ENCODE measurements around the gene CHMP5. TPM values are rescaled to one million over a fixed set of nuclear protein-coding genes. Genes with fewer than 3 reads are reported as not detected.
A peak's percentile ranks its signal among the peaks of the same experiment; 100 is the strongest.

The CHMP5 gene
- total and polyA plus RNA-seq, 2 donors (not counting 1 experiment from before 2014, with no cell fraction given) = 108 to 124 TPM

DNA sequence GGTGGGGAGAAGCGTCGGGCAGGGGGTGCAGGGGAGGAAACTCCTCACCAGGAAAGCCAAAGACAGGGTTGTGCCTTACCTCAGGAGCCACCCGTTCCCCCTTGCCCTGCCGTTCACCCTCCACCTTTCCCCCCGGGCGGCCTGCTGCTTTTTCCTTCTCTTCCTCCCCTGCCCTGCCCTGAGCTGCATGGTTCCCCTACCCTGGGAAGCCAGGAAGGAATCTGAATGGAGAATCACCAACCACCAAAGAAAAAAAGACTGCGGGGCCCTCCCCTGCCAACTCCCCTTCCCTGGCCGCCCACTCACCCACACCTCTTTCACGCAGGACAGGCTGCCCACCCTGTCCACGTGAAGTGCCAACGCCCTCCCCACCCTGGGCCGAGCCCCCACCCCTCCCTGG, 24.6 kb downstream of the CHMP5 start:
- H3K4me1 ChIP-seq (ENCODE audit: control insufficient read depth, extremely low read depth, insufficient read depth, low read length) = peaks cover 3% of the 10 kb centered on the region
- peaks cover 35% of the 10 kb centered on the region for H3K79me2 ChIP-seq (ENCODE audit: control insufficient read depth, insufficient read depth, low read length)
- no peak overlapping the region for H3K4me2 ChIP-seq (ENCODE audit: extremely low read depth, insufficient read depth, low read length)
- peak overlapping the region in 2 of 4 experiments; percentile 12 to 79 for H3K4me3 ChIP-seq (replicated peaks in 1 of 4; ENCODE audit: control extremely low read depth in 1 of 4, insufficient read depth in 1 of 4, low read depth in 3 of 4, low read length in 4 of 4)
- H3K27ac ChIP-seq (ENCODE audit: insufficient read depth, low read length) = peak overlapping the region; percentile 100
- H3K9ac ChIP-seq (ENCODE audit: insufficient read depth, low read length) = peak overlapping the region; percentile 98
- peaks cover under 1% of the 10 kb centered on the region for H3K36me3 ChIP-seq (ENCODE audit: control insufficient read depth, insufficient read depth, low read length)
- H3K27me3 ChIP-seq (ENCODE audit: control insufficient read depth, insufficient read depth, low read length) = no peaks in the 10 kb centered on the region
- H4K20me1 ChIP-seq (ENCODE audit: control insufficient read depth, extremely low read depth, insufficient read depth, low read length) = no peaks in the 10 kb centered on the region
- TF ChIP-seq EZH2 (IDR thresholded peaks at IDR 0.05; ENCODE audit: low read length, missing control alignments) = no peak
- TF ChIP-seq, protein P1, sequence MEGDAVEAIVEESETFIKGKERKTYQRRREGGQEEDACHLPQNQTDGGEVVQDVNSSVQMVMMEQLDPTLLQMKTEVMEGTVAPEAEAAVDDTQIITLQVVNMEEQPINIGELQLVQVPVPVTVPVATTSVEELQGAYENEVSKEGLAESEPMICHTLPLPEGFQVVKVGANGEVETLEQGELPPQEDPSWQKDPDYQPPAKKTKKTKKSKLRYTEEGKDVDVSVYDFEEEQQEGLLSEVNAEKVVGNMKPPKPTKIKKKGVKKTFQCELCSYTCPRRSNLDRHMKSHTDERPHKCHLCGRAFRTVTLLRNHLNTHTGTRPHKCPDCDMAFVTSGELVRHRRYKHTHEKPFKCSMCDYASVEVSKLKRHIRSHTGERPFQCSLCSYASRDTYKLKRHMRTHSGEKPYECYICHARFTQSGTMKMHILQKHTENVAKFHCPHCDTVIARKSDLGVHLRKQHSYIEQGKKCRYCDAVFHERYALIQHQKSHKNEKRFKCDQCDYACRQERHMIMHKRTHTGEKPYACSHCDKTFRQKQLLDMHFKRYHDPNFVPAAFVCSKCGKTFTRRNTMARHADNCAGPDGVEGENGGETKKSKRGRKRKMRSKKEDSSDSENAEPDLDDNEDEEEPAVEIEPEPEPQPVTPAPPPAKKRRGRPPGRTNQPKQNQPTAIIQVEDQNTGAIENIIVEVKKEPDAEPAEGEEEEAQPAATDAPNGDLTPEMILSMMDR (conservative IDR thresholded peaks at IDR 0.05 in 1 of 2, IDR thresholded peaks at IDR 0.05 in 1 of 2; ENCODE audit: low read depth in 1 of 2, low read length in 2 of 2) = no peak
- peak in 1 of 2 donors; percentile 34 for DNase-seq (ENCODE audit: low read depth in 2 of 2)
- H3K9me3 ChIP-seq (ENCODE audit: control insufficient read depth, insufficient read depth, low read depth, low read length) = no peaks in the 10 kb centered on the region
- H2AFZ ChIP-seq (ENCODE audit: low read length) = no peak overlapping the region

DNA sequence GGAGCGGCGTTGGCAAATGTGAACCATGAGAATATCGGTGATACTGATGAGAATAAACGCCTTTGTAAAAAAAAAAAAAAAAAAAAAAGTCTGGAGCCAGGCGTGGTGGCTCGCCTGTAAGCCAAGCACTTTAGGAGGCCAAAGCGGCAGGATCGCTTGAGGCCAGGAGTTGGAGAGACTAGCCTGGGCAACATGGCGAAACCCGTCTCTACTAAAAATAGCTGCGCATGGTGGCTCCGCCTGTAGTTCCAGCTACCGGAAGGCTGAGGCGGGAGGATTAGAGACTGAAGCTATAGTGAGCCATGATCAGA, 25.0 kb downstream of the CHMP5 start:
- no peaks in the 10 kb centered on the region for H3K9me3 ChIP-seq (ENCODE audit: control insufficient read depth, insufficient read depth, low read depth, low read length)
- H3K4me2 ChIP-seq (ENCODE audit: extremely low read depth, insufficient read depth, low read length) = peak overlapping the region; percentile 69
- no peak for DNase-seq (ENCODE audit: low read depth in 2 of 2)
- H3K9ac ChIP-seq (ENCODE audit: insufficient read depth, low read length) = peak overlapping the region; percentile 98
- H4K20me1 ChIP-seq (ENCODE audit: control insufficient read depth, extremely low read depth, insufficient read depth, low read length) = no peaks in the 10 kb centered on the region
- H3K4me1 ChIP-seq (ENCODE audit: control insufficient read depth, extremely low read depth, insufficient read depth, low read length) = peaks cover 3% of the 10 kb centered on the region
- peaks cover 39% of the 10 kb centered on the region for H3K79me2 ChIP-seq (ENCODE audit: control insufficient read depth, insufficient read depth, low read length)
- TF ChIP-seq EZH2 (IDR thresholded peaks at IDR 0.05; ENCODE audit: low read length, missing control alignments) = no peak
- TF ChIP-seq, protein P1 (conservative IDR thresholded peaks at IDR 0.05 in 1 of 2, IDR thresholded peaks at IDR 0.05 in 1 of 2; ENCODE audit: low read depth in 1 of 2, low read length in 2 of 2) = no peak
- H3K36me3 ChIP-seq (ENCODE audit: control insufficient read depth, insufficient read depth, low read length) = peaks cover 4% of the 10 kb centered on the region
- H2AFZ ChIP-seq (ENCODE audit: low read length) = peak overlapping the region; percentile 33
- peak overlapping the region; percentile 60 to 79 (median 75) for H3K4me3 ChIP-seq (replicated peaks in 1 of 4; ENCODE audit: control extremely low read depth in 1 of 4, insufficient read depth in 1 of 4, low read depth in 3 of 4, low read length in 4 of 4)
- H3K27ac ChIP-seq (ENCODE audit: insufficient read depth, low read length) = peak overlapping the region; percentile 100
- H3K27me3 ChIP-seq (ENCODE audit: control insufficient read depth, insufficient read depth, low read length) = no peaks in the 10 kb centered on the region

DNA sequence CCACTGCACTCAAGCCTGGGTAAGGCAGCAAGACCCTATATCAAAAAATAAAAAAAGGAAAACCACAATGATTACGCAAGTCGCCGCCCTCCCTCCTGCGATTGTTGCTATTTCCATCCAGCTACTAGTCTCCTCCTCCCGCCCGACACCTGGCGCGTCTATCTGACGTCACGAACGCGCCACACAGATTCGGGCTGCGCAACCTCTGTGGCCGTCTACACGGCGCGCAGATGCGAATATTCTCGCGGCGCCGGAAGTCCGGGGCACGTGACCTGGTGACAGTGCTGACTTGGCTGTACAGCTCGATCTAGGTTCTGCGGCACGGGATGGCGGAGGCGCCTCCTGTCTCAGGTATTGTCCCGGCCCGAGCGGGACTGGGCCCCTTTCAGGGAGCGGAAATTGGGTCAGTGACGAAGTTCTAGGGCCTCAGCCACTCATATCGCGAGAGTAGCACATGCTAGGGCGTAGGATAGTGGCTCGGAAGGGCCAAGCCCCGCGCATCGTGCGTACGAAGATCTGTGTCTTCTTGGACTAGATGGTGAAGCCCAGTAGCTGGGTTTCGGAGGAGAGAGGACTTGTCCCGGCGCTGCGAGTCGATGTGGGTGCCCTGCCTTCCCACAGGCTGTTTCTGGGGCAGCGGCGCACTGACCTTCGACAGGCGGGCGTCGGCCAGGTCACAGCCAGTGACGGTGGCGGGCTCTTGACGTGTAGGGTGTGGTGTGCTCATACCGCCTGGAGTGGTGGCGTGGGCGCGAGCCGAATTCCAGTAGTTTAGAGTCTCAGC, 25.6 kb downstream of the CHMP5 start, which contains the start of gene NFX1:
Gene NFX1 (plus strand): TSS at position 270 of the 784 bp plus-strand sequence. CDS start 57 bp downstream, at position 327.
- Histone ChIP-seq H3K4me2 (ENCODE audit: extremely low read depth, insufficient read depth, low read length) (peak within 1 kb of the TSS; percentile 81), H3K36me3 (ENCODE audit: control insufficient read depth, insufficient read depth, low read length) (peaks cover 5% of the 10 kb centered on the region), H3K27me3 (ENCODE audit: control insufficient read depth, insufficient read depth, low read length) (no peaks in the 10 kb centered on the region), H4K20me1 (ENCODE audit: control insufficient read depth, extremely low read depth, insufficient read depth, low read length) (no peaks in the 10 kb centered on the region), H3K27ac (ENCODE audit: insufficient read depth, low read length) (peak within 1 kb of the TSS; percentile 100), H3K4me1 (ENCODE audit: control insufficient read depth, extremely low read depth, insufficient read depth, low read length) (peaks cover 3% of the 10 kb centered on the region), H3K9ac (ENCODE audit: insufficient read depth, low read length) (peak within 1 kb of the TSS; percentile 98), H3K79me2 (ENCODE audit: control insufficient read depth, insufficient read depth, low read length) (peaks cover 45% of the 10 kb centered on the region), H3K9me3 (ENCODE audit: control insufficient read depth, insufficient read depth, low read depth, low read length) (no peaks in the 10 kb centered on the region), H3K4me3 (replicated peaks in 1 of 4; ENCODE audit: control extremely low read depth in 1 of 4, insufficient read depth in 1 of 4, low read depth in 3 of 4, low read length in 4 of 4) (peak within 1 kb of the TSS; percentile 75 to 86 (median 77)), H2AFZ (ENCODE audit: low read length) (peak within 1 kb of the TSS; percentile 33)
- TF ChIP-seq, protein P1 (conservative IDR thresholded peaks at IDR 0.05 in 1 of 2, IDR thresholded peaks at IDR 0.05 in 1 of 2; ENCODE audit: low read depth in 1 of 2, low read length in 2 of 2) = no peak
- no peak for TF ChIP-seq EZH2 (IDR thresholded peaks at IDR 0.05; ENCODE audit: low read length, missing control alignments)
- peak; percentile 99 for DNase-seq (ENCODE audit: low read depth in 2 of 2)
